Heart right ventricle (tissue), 16 donors: Measurements from ENCODE around the gene VPS26A. TPM values are rescaled to one million over a fixed set of nuclear protein-coding genes. Genes with fewer than 3 reads are reported as not detected.

Experiments used
- ATAC-seq, 8 donors: fragments of 200-7000 bp; cut with Tn5 transposase; one replicate each; pipeline ENCODE4 v1.9.1; 2020; ENCODE audit warnings: mild to moderate bottlenecking in 8 of 8, moderate library complexity in 8 of 8, moderate number of reproducible peaks in 1 of 8
- DNase-seq, 2 donors: peaks; one replicate each; pipeline ENCODE4 v3.0.0-alpha.2; 2020
- H3K27ac ChIP-seq, 10 donors: fragments of 200-600 bp; sonication (generic) in 2 of 10; one replicate each; pipeline versions ENCODE4 v1.5.0 to v1.8.0; 2020 to 2022; ENCODE audit warnings: mild to moderate bottlenecking in 3 of 10
- H3K27me3 ChIP-seq, 7 donors: fragments of 200-600 bp; one replicate each; pipeline ENCODE4 v1.8.0; 2021 to 2022; ENCODE audit warnings: mild to moderate bottlenecking in 2 of 7
- H3K36me3 ChIP-seq, 9 donors: fragments of 200-600 bp; sonication (generic) in 1 of 9; one replicate each; pipeline versions ENCODE4 v1.5.0 to v1.8.0; 2020 to 2022; ENCODE audit warnings: mild to moderate bottlenecking in 2 of 9
- H3K4me1 ChIP-seq, 9 donors: fragments of 200-600 bp; sonication (generic) in 1 of 9; one replicate each; pipeline versions ENCODE4 v1.5.0 to v1.8.0; 2020 to 2022; ENCODE audit warnings: mild to moderate bottlenecking in 4 of 9
- H3K4me3 ChIP-seq, 10 donors: fragments of 200-600 bp; sonication (generic) in 2 of 10; one replicate each; pipeline versions ENCODE4 v1.5.0 to v1.8.0; 2020 to 2022; ENCODE audit warnings: mild to moderate bottlenecking in 7 of 10, moderate library complexity in 2 of 10
- H3K9me3 ChIP-seq, 11 donors: fragments of 200-600 bp in 10 of 11; sonication (generic) in 2 of 11; one replicate each; pipeline versions ENCODE4 v1.5.0 to v1.8.0; 2013 to 2022; ENCODE audit warnings: mild to moderate bottlenecking in 2 of 11, control low read depth in 1 of 11, moderate library complexity in 1 of 11
- WGBS, 2 donors: extraction: QIAGEN DNeasy Blood & Tissue Kit; methylation state at CpG; one replicate each; pipeline ENCODE4 v1.1.7; 2013; ENCODE audit warnings: inconsistent platforms in 1 of 2; 5-methylcytosine and 5-hydroxymethylcytosine counted together
- intact Hi-C, 10 donors: fragments of 100-400 bp; cut with DNase I; formaldehyde crosslinking; loops; one replicate each; pipeline versions ENCODE4 v1.11.1 to v1.14.2; 2022
- polyA plus RNA-seq, 2 donors: library from polyadenylated mRNA; stranded (reverse); fragments of 200-250 nt; gene quantifications; one replicate each; pipeline ENCODE4 v1.2.3, GENCODE V29; 2013
- total RNA-seq, 10 donors: library from RNA; stranded (reverse); fragmentation: NEBNext Ultra II Directional in 3 of 10; extraction: Animal tissue kit (Norgen Biotek cat#: 25700) in 3 of 10; gene quantifications; one replicate each; pipeline versions ENCODE4 v1.2.1 to v1.2.4, GENCODE V29; 2021 to 2023
- TF ChIP-seq, protein P1 (sequence below), 9 donors: fragments of 200-600 bp; sonication (generic) in 2 of 9; IDR thresholded peaks; one replicate each; pipeline versions ENCODE4 v1.5.0 to v1.8.0; 2021 to 2022; ENCODE audit warnings: antibody characterized with exemption in 9 of 9, mild to moderate bottlenecking in 5 of 9, moderate library complexity in 1 of 9
- donor health status: Arrhythmogenic right ventricular cardiomyopathy.
- donor health status: ischemic (EF 13 %, LVEDD 7.1; RV severe dilation, severe dysfunction).
- donor health status: healthy with polysubstance abuse.
- donor health status: DM: no; HTN: yes; CAD: no.
- donor health status: DM: no; HTN: no; CAD: no.
- donor health status: ischemic (EF 25% LVEDD 6.9; RV normal size, moderate dysfunction).
- donor health status: ischemic (EF 25% LVEDD 5.7; RV mildly dilated, moderate dysfunction).
- donor health status: healthy.
- donor health status: DM: yes; HTN: yes; CAD: no.
- donor health status: Ischemic cardiomyopathy.
- donor health status: ischemic (EF 35%, LVEDD 5.7; RV mildly dilated, moderate dysfunction).
- donor health status: nonischemic (EF 11% LVEDD 7.7; RV severe dilation, severe dysfunction).
- donor health status: DM: yes; HTN: yes; CAD: no.
- donor health status: PGD.
- donor health status: ischemic (EF 29% LVEDD 5.4; RV normal size, mild dysfunction).
- donor health status: nonischemic (EF 23%, LVEDD 6.1; RV moderate dilation, normal function).

The VPS26A gene
- total and polyA plus RNA-seq, 12 donors, result 15.9 to 43.8 (median 34.2) TPM

DNA sequence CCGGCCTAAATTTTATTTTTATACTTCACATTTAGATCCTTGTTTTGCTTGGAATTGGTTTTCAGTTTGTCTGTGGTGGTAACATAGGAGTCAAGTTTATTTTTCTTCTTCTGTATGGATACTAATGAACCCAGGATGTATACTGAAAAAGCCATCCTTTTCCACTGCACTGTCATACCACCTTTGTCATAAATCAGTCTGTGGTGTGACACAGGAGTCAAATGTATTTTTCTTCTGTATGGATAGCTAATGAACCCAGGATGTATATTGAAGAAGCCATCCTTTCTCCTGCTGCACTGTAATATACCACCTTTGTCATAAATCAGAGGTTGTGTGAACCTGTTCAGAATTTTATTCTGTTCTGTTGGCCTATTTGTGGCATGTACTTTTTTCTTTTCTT, 21.4 kb downstream of the VPS26A start:
- DNase-seq (no peak), ATAC-seq (no peak)
- no peak overlapping the region for H3K27ac ChIP-seq
- no peaks in the 10 kb centered on the region for H3K27me3 ChIP-seq
- no peaks in the 10 kb centered on the region for H3K9me3 ChIP-seq
- TF ChIP-seq, protein P1, sequence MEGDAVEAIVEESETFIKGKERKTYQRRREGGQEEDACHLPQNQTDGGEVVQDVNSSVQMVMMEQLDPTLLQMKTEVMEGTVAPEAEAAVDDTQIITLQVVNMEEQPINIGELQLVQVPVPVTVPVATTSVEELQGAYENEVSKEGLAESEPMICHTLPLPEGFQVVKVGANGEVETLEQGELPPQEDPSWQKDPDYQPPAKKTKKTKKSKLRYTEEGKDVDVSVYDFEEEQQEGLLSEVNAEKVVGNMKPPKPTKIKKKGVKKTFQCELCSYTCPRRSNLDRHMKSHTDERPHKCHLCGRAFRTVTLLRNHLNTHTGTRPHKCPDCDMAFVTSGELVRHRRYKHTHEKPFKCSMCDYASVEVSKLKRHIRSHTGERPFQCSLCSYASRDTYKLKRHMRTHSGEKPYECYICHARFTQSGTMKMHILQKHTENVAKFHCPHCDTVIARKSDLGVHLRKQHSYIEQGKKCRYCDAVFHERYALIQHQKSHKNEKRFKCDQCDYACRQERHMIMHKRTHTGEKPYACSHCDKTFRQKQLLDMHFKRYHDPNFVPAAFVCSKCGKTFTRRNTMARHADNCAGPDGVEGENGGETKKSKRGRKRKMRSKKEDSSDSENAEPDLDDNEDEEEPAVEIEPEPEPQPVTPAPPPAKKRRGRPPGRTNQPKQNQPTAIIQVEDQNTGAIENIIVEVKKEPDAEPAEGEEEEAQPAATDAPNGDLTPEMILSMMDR (IDR thresholded peaks at IDR 0.05), result no peak
- H3K4me3 ChIP-seq, result no peak overlapping the region
- H3K4me1 ChIP-seq, result peaks cover 0 to 13% (median 0%) of the 10 kb centered on the region in 9 donors
- intact Hi-C loops, result no loop called here
- H3K36me3 ChIP-seq, result peaks cover 0 to 14% (median 0%) of the 10 kb centered on the region in 9 donors
- 96 to 100% methylated on average over 1 of the region's 1 CpG for WGBS, 2 donors

DNA sequence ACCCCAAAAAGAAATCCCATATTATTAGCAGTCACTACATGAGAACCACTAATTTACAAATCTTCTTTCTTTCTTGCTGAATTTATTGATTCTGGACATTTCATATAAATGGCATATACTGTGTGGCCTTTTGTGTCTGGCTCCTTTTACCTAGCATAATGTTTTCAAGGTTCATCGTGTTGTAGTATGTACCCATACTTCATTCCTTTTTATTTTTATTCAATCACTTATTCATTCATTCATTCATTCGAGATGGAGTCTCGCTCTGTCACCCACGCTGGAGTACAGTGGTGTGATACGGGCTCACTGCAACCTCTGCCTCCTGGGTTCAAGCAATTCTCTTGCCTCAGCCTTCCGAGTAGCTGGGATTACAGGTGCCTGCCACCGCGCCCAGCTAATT, 21.9 kb downstream of the VPS26A start:
- ATAC-seq (no peak), DNase-seq (no peak)
- TF ChIP-seq, protein P1 (IDR thresholded peaks at IDR 0.05), result no peak
- peaks cover 0 to 13% (median 0%) of the 10 kb centered on the region in 9 donors for H3K4me1 ChIP-seq
- H3K27ac ChIP-seq, result no peak overlapping the region
- 98 to 99% methylated on average over 8 of the region's 8 CpGs for WGBS, 2 donors
- no peaks in the 10 kb centered on the region for H3K9me3 ChIP-seq
- peaks cover 0 to 14% (median 0%) of the 10 kb centered on the region in 9 donors for H3K36me3 ChIP-seq
- intact Hi-C loops, result no loop called here
- no peak overlapping the region for H3K4me3 ChIP-seq
- H3K27me3 ChIP-seq, result no peaks in the 10 kb centered on the region

DNA sequence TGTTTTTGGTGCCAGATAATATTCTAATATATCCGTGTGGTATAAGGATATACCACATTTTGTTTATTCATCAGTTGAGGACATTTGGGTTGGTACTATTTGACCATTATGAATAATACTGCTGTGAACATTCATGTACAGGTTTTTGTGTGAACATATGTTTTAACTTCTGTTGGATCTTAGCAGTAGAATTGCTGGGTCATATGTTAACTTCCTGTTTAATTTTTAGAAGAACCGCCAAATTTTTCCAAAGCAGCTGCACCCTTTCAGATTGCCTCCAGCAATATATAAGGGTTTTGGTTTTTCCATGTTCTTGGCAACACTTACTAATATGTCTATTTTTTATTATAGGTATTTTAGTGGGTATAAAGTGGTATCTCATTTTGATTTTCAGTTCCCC, 22.8 kb downstream of the VPS26A start:
- H3K27me3 ChIP-seq, result no peaks in the 10 kb centered on the region
- no peak overlapping the region for H3K4me3 ChIP-seq
- WGBS, 2 donors, result 51 to 62% methylated on average over 2 of the region's 2 CpGs
- intact Hi-C loops, result no loop called here
- TF ChIP-seq, protein P1 (IDR thresholded peaks at IDR 0.05), result no peak
- no peak overlapping the region for H3K27ac ChIP-seq
- ATAC-seq (no peak), DNase-seq (no peak)
- H3K4me1 ChIP-seq, result peaks cover 0 to 13% (median 0%) of the 10 kb centered on the region in 9 donors
- H3K9me3 ChIP-seq, result no peaks in the 10 kb centered on the region
- peaks cover 0 to 9% (median 0%) of the 10 kb centered on the region in 9 donors for H3K36me3 ChIP-seq

DNA sequence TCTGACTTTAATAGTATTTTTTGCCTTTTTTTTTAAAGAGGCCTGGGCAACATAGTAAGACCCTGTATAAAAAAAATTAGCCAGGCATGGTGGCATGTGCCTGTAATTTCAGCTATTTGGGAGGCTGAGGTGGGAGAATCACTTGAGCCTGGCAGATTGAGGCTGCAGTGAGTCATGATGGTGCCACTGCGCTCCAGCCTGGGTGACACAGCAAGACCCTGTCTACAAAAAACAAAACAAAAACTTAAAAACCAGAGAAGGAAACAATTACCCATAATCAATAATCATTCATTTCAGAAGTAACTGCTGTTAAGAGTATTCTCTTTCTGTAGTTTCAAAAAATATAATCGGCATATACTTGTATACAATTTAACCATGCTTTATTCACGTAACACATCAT, 28.0 kb downstream of the VPS26A start:
- Histone ChIP-seq H3K27me3 (no peaks in the 10 kb centered on the region), H3K36me3 (peaks cover 0 to 9% (median 0%) of the 10 kb centered on the region in 9 donors), H3K9me3 (no peaks in the 10 kb centered on the region), H3K27ac (no peak overlapping the region), H3K4me1 (peaks cover 0 to 8% (median 0%) of the 10 kb centered on the region in 9 donors), H3K4me3 (no peak overlapping the region)
- ATAC-seq, result no peak
- WGBS, 2 donors, result 98 to 100% methylated on average over 3 of the region's 3 CpGs
- intact Hi-C loops, result no loop called here
- TF ChIP-seq, protein P1 (IDR thresholded peaks at IDR 0.05), result no peak
- no peak for DNase-seq
